Measurements from ENCODE around the gene RXRA. TPM values are rescaled to one million over a fixed set of nuclear protein-coding genes. Genes with fewer than 3 reads are reported as not detected.

Gene RXRA
- polyA plus RNA-seq, 1 of the 3 experiments (the other 2 are of a cell fraction), result 7.6 TPM

- Histone ChIP-seq H4K20me1 (ENCODE audit: insufficient read depth) (no peaks in the 10 kb centered on the region), H3K9ac (no peak overlapping the region), H3K4me3 (ENCODE audit: low read depth in 2 of 2, low read length in 1 of 2) (no peak overlapping the region), H3K4me2 (no peak overlapping the region), H3K27ac (ENCODE audit: low read depth in 2 of 2, low read length in 1 of 2) (no peak overlapping the region), H3K79me2 (ENCODE audit: insufficient read depth) (no peaks in the 10 kb centered on the region), H2AFZ (ENCODE audit: low read depth) (no peak overlapping the region), H3K9me2 (no peaks in the 10 kb centered on the region), H3K9me3 (no peaks in the 10 kb centered on the region), H3F3A (replicated peaks; ENCODE audit: insufficient read depth) (peaks cover 7% of the 10 kb centered on the region), H3K36me3 (replicated peaks in 1 of 2; ENCODE audit: control insufficient read depth in 1 of 2, insufficient read depth in 2 of 2, low read length in 1 of 2) (no peaks in the 10 kb centered on the region), H3K27me3 (ENCODE audit: insufficient read depth) (no peaks in the 10 kb centered on the region), H3K4me1 (ENCODE audit: control insufficient read depth in 1 of 2, insufficient read depth in 2 of 2, low read depth in 1 of 2, low read length in 1 of 2) (peaks cover 32 to 43% of the 10 kb centered on the region in 2 experiments)
- TF ChIP-seq CTCF (IDR thresholded peaks at IDR 0.05), result no peak
- no peak for TF ChIP-seq NRF1 (IDR thresholded peaks at IDR 0.05; ENCODE audit: low read depth, low read length)
- no peak for TF ChIP-seq RAD21 (IDR thresholded peaks at IDR 0.05; ENCODE audit: low read length)
- no peak for TF ChIP-seq EP300 (IDR thresholded peaks at IDR 0.05; ENCODE audit: borderline replicate concordance in 1 of 2, low read depth in 1 of 2, low read length in 1 of 2)
- no peak for TF ChIP-seq POLR2AphosphoS5 (IDR thresholded peaks at IDR 0.05; ENCODE audit: low read depth, low read length)
- no peak for TF ChIP-seq JUND (IDR thresholded peaks at IDR 0.05)
- TF ChIP-seq TAF1 (IDR thresholded peaks at IDR 0.05; ENCODE audit: borderline replicate concordance, low read depth, low read length), result no peak
- no peak for TF ChIP-seq MAX (IDR thresholded peaks at IDR 0.05; ENCODE audit: low read depth)
- no peak for TF ChIP-seq MXI1 (IDR thresholded peaks at IDR 0.05; ENCODE audit: low read depth, low read length)
- TF ChIP-seq FOSL2 (IDR thresholded peaks at IDR 0.05; ENCODE audit: borderline replicate concordance, low read depth), result no peak
- no peak for TF ChIP-seq RXRA (IDR thresholded peaks at IDR 0.05; ENCODE audit: borderline replicate concordance, low read depth)
- no peak for TF ChIP-seq MEF2A (IDR thresholded peaks at IDR 0.05; ENCODE audit: borderline replicate concordance, low read depth)
- TF ChIP-seq FOXM1 (IDR thresholded peaks at IDR 0.05; ENCODE audit: low read depth), result no peak
- TF ChIP-seq CHD2 (IDR thresholded peaks at IDR 0.05; ENCODE audit: low read length, partially characterized antibody), result no peak
- no peak for TF ChIP-seq RCOR1 (IDR thresholded peaks at IDR 0.05; ENCODE audit: low read length)
- no peak for TF ChIP-seq YY1 (IDR thresholded peaks at IDR 0.05; ENCODE audit: low read depth)
- TF ChIP-seq RFX5 (IDR thresholded peaks at IDR 0.05; ENCODE audit: low read length), result no peak
- no peak for TF ChIP-seq USF2 (IDR thresholded peaks at IDR 0.05; ENCODE audit: borderline replicate concordance, low read depth, low read length)
- no peak for TF ChIP-seq GABPA (IDR thresholded peaks at IDR 0.05; ENCODE audit: low read depth)
- CTCF ChIA-PET, result interaction anchor here (3.9 kb wide), 1 partner anchor 122 kb away, joined by 17 read pairs; no protein-coding TSS in a partner anchor
- no peak for DNase-seq
- 94% methylated on average over 10 of the region's 10 CpGs for WGBS (ENCODE audit: low lambda C conversion rate)
- POLR2A ChIA-PET, result no interaction called here
Observed at GRCh38 chr9:134321531-134321930, 4.7 kb upstream of the RXRA start.
